HepG2 (cell line): ENCODE measurements around the gene GLDC. TPM values are rescaled to one million over a fixed set of nuclear protein-coding genes. Genes with fewer than 3 reads are reported as not detected.

Experiments
- ATAC-seq: fragments of 200-7000 bp; cut with Tn5 transposase; 3 replicates; pipeline ENCODE4 v1.9.1; 2020; ENCODE audit warnings: mild to moderate bottlenecking, moderate library complexity
- BruUV-seq: library from RNA; stranded (reverse); fragments of 400-500 nt; replicated peaks from 2 replicates; lab custom pipeline; 2021; lab: Mats Ljungman, UMichigan
- CTCF ChIA-PET: fragments of 300-600 bp; formaldehyde crosslinking; extraction: SDS; loops from one replicate; lab custom pipeline; 2021; ENCODE audit warnings: low total read pairs, inconsistent platforms, low intra/inter-chr PET ratio; lab: Yijun Ruan, JAX
- POLR2A ChIA-PET: fragments of 350-600 bp; sonication (Branson Sonifier 250); formaldehyde crosslinking; loops from one replicate; lab custom pipeline; 2020; ENCODE audit warnings: antibody characterized with exemption, inconsistent platforms; lab: Yijun Ruan, JAX
- DNase-seq: peaks from one replicate; pipeline ENCODE4 v3.0.0-alpha.2; 2015; ENCODE audit warnings: low spot score
- FAIRE-seq: peaks from 3 replicates; lab custom pipeline; 2011; peaks lifted over from hg19 to GRCh38; lab: Jason Lieb, UNC
- H2AFZ ChIP-seq: one replicate; pipeline ENCODE4 v1.6.1; 2011; ENCODE audit warnings: low read length, inconsistent platforms
- H3K27ac ChIP-seq: fragments of 300-600 bp; 3 replicates; pipeline ENCODE4 v1.8.0; 2011; ENCODE audit warnings: mixed run types, mild to moderate bottlenecking, mixed read lengths, low read length, inconsistent platforms; ENCODE audit not compliant: insufficient read depth; ENCODE audit errors: extremely low read length
- H3K27me3 ChIP-seq, 2 experiments: fragments of 200-600 bp in 1 of 2; 2 replicates in 1 of 2; 3 replicates in 1 of 2; pipeline versions ENCODE4 v1.6.0 to v1.8.0; 2011; ENCODE audit warnings: low read length in 2 of 2, mild to moderate bottlenecking in 2 of 2, moderate library complexity in 2 of 2, inconsistent platforms in 1 of 2; ENCODE audit not compliant: insufficient read depth in 2 of 2, control insufficient read depth in 1 of 2
- H3K36me3 ChIP-seq, 2 experiments: fragments of 200-600 bp in 1 of 2; replicated peaks in 1 of 2; 2 replicates in 1 of 2; 3 replicates in 1 of 2; pipeline versions ENCODE4 v1.5.1 to v1.8.0; 2011; ENCODE audit warnings: low read length in 2 of 2, inconsistent platforms in 1 of 2; ENCODE audit not compliant: insufficient read depth in 2 of 2, control insufficient read depth in 1 of 2
- H3K4me1 ChIP-seq: 2 replicates; pipeline ENCODE4 v1.5.1; 2012; ENCODE audit warnings: low read length, inconsistent platforms; ENCODE audit not compliant: insufficient read depth
- H3K4me2 ChIP-seq: 2 replicates; pipeline ENCODE4 v1.6.0; 2011; ENCODE audit warnings: low read depth, low read length, inconsistent platforms
- H3K4me3 ChIP-seq, 3 experiments: fragments of 200-600 bp in 1 of 3; sonication (generic), shearing (Covaris generic) in 1 of 3; replicated peaks in 1 of 3; 2 replicates each; pipeline ENCODE4 v1.5.1; 2011 to 2016; ENCODE audit warnings: low read length in 3 of 3, inconsistent platforms in 2 of 3, low read depth in 2 of 3, mild to moderate bottlenecking in 2 of 3, control low read depth in 1 of 3, mixed read lengths in 1 of 3; ENCODE audit not compliant: insufficient read depth in 1 of 3
- H3K79me2 ChIP-seq: one replicate; pipeline ENCODE4 v1.6.1; 2011; ENCODE audit warnings: low read length, inconsistent platforms; ENCODE audit not compliant: insufficient read depth
- H3K9ac ChIP-seq: 2 replicates; pipeline ENCODE4 v1.6.0; 2011; ENCODE audit warnings: mild to moderate bottlenecking, low read depth, low read length, inconsistent platforms; ENCODE audit not compliant: insufficient read depth
- H3K9me3 ChIP-seq: 2 replicates; pipeline ENCODE4 v1.5.1; 2012; ENCODE audit warnings: mild to moderate bottlenecking, low read length
- H4K20me1 ChIP-seq: 2 replicates; pipeline ENCODE4 v1.6.0; 2011; ENCODE audit warnings: inconsistent platforms, mild to moderate bottlenecking, low read length, moderate library complexity; ENCODE audit not compliant: insufficient read depth
- FOXC1 ChIP-seq: sonication (generic); formaldehyde crosslinking; IDR thresholded peaks from 2 replicates; pipeline ENCODE4 v1.8.0; 2022; ENCODE audit warnings: mild to moderate bottlenecking, missing genetic modification reagents, borderline replicate concordance
- FOXK2 ChIP-seq: fragments of 450-650 bp; IDR thresholded peaks from 2 replicates; pipeline ENCODE4 v1.6.1; 2016
- GATAD2A ChIP-seq: IDR thresholded peaks from 2 replicates; pipeline ENCODE4 v1.6.1; 2016
- HIVEP1 ChIP-seq: sonication (generic); formaldehyde crosslinking; IDR thresholded peaks from 2 replicates; pipeline ENCODE4 v1.4.0; 2020; ENCODE audit warnings: mild to moderate bottlenecking, missing genetic modification reagents
- HMG20A ChIP-seq: IDR thresholded peaks from 2 replicates; pipeline ENCODE4 v1.6.1; 2016; ENCODE audit warnings: borderline replicate concordance
- JUN ChIP-seq: sonication (generic); formaldehyde crosslinking; IDR thresholded peaks from 2 replicates; pipeline ENCODE4 v1.4.0; 2020; ENCODE audit warnings: mild to moderate bottlenecking, missing genetic modification reagents
- KAT8 ChIP-seq: IDR thresholded peaks from 2 replicates; pipeline ENCODE4 v1.6.1; 2016; ENCODE audit warnings: missing genetic modification reagents, missing compliant biosample characterization
- KLF13 ChIP-seq: sonication (generic); formaldehyde crosslinking; IDR thresholded peaks from 2 replicates; pipeline ENCODE4 v1.4.0; 2020; ENCODE audit warnings: mild to moderate bottlenecking, missing genetic modification reagents
- NR2F2 ChIP-seq: IDR thresholded peaks from 2 replicates; pipeline ENCODE4 v1.6.1; 2012; ENCODE audit warnings: low read depth, inconsistent platforms, borderline replicate concordance
- NR2F6 ChIP-seq, 2 experiments: IDR thresholded peaks; 2 replicates each; pipeline ENCODE4 v1.6.1; 2016; ENCODE audit warnings: antibody characterized with exemption in 1 of 2, mild to moderate bottlenecking in 1 of 2
- RXRA ChIP-seq: sonication (generic); formaldehyde crosslinking; IDR thresholded peaks from 2 replicates; pipeline ENCODE4 v1.5.1; 2020; ENCODE audit warnings: missing genetic modification reagents
- SMYD3 ChIP-seq: sonication (generic); formaldehyde crosslinking; IDR thresholded peaks from 2 replicates; pipeline ENCODE4 v1.8.1; 2023; ENCODE audit warnings: mild to moderate bottlenecking, missing genetic modification reagents
- TEAD3 ChIP-seq: optimal IDR thresholded peaks from 2 replicates; pipeline ENCODE3; 2016; ENCODE audit warnings: borderline replicate concordance
- THAP11 ChIP-seq: IDR thresholded peaks from 2 replicates; pipeline ENCODE4 v1.6.1; 2016; ENCODE audit warnings: missing biosample characterization, missing genetic modification reagents
- THAP8 ChIP-seq: sonication (generic); formaldehyde crosslinking; IDR thresholded peaks from 2 replicates; pipeline ENCODE4 v1.5.1; 2020; ENCODE audit warnings: missing genetic modification reagents, mild to moderate bottlenecking, borderline replicate concordance
- ZHX1 ChIP-seq: sonication (generic); formaldehyde crosslinking; IDR thresholded peaks from 2 replicates; pipeline ENCODE4 v1.8.1; 2022; ENCODE audit warnings: low read depth, mild to moderate bottlenecking, missing genetic modification reagents
- ZNF782 ChIP-seq: sonication (generic); formaldehyde crosslinking; IDR thresholded peaks from 2 replicates; pipeline ENCODE4 v1.4.0; 2020; ENCODE audit warnings: missing genetic modification reagents, mild to moderate bottlenecking, borderline replicate concordance
- WGBS: methylation state at CpG from one replicate; pipeline ENCODE4 v1.1.6; 2017; ENCODE audit warnings: low lambda C conversion rate; 5-methylcytosine and 5-hydroxymethylcytosine counted together
- in situ Hi-C: cut with HindIII; loops from 2 replicates; pipeline ENCODE4 v1.10.0; 2017; ENCODE audit warnings: low pct_unique_long_range_greater_than_20kb; ENCODE audit not compliant: extremely low pct_ligation_motif_present
- intact Hi-C: fragments of 100-400 bp; cut with micrococcal nuclease; formaldehyde crosslinking; loops from one replicate; pipeline ENCODE4 v1.10.0; 2022; ENCODE audit not compliant: unreplicated experiment
- polyA plus RNA-seq, 8 experiments: library from polyadenylated mRNA; depleted of rRNA in 3 of 8; stranded (reverse) in 7 of 8; unstranded in 1 of 8; fragments of >200 nt; fragmentation: Illumina TruSeq in 4 of 8; extraction: Trizol in 4 of 8; gene quantifications; 2 replicates each; pipeline versions ENCODE4 v1.2.1 to v1.2.3, GENCODE V29; 2011 to 2016; ENCODE audit warnings: low read depth in 4 of 8, missing spikeins in 1 of 8, mixed read lengths in 1 of 8; ENCODE audit not compliant: insufficient read depth in 1 of 8
- total RNA-seq, 5 experiments: library from RNA; depleted of rRNA; stranded (reverse); fragments of >200 nt; fragmentation: Illumina TruSeq; extraction: Trizol; gene quantifications; 2 replicates each; pipeline ENCODE4 v1.2.3, GENCODE V29; 2016; ENCODE audit warnings: low read depth in 1 of 5
- TF ChIP-seq, protein P1 (sequence below): sonication (generic); formaldehyde crosslinking; IDR thresholded peaks from 2 replicates; pipeline ENCODE4 v1.4.0; 2020; ENCODE audit warnings: mild to moderate bottlenecking, low read depth, missing genetic modification reagents

GLDC gene
- total and polyA plus RNA-seq, 2 of the 13 experiments (the other 11 are each of a cell fraction or from before 2014, with no cell fraction given): 59.3 to 115 TPM

GRCh38 chr9:6592231-6592630, 53.3 kb downstream of the GLDC start (continued):
- TF ChIP-seq HMG20A (CRISPR knock-in tag) (peak; percentile 27; the same call in 1 of the 2 replicates), NR2F6 (IDR thresholded peaks at IDR 0.05) (peak; percentile 38; the same call in 1 of the 2 replicates), NR2F6 (CRISPR knock-in tag; IDR thresholded peaks at IDR 0.05) (no peak), GATAD2A (CRISPR knock-in tag) (0 out of 2 replicates have a peak, but pooled peaks have one; percentile 20), TEAD3 (peak; percentile 54), JUN (CRISPR knock-in tag) (no peak), HIVEP1 (no peak), NR2F2 (peak; percentile 37; the same call in 1 of the 2 replicates), KLF13 (CRISPR knock-in tag) (no peak), KAT8 (CRISPR knock-in tag) (0 out of 2 replicates have a peak, but pooled peaks have one; percentile 19), SMYD3 (CRISPR knock-in tag) (no peak)
- TF ChIP-seq, protein P1, sequence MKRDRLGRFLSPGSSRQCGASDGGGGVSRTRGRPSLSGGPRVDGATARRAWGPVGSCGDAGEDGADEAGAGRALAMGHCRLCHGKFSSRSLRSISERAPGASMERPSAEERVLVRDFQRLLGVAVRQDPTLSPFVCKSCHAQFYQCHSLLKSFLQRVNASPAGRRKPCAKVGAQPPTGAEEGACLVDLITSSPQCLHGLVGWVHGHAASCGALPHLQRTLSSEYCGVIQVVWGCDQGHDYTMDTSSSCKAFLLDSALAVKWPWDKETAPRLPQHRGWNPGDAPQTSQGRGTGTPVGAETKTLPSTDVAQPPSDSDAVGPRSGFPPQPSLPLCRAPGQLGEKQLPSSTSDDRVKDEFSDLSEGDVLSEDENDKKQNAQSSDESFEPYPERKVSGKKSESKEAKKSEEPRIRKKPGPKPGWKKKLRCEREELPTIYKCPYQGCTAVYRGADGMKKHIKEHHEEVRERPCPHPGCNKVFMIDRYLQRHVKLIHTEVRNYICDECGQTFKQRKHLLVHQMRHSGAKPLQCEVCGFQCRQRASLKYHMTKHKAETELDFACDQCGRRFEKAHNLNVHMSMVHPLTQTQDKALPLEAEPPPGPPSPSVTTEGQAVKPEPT (CRISPR knock-in tag): no peak

DNA sequence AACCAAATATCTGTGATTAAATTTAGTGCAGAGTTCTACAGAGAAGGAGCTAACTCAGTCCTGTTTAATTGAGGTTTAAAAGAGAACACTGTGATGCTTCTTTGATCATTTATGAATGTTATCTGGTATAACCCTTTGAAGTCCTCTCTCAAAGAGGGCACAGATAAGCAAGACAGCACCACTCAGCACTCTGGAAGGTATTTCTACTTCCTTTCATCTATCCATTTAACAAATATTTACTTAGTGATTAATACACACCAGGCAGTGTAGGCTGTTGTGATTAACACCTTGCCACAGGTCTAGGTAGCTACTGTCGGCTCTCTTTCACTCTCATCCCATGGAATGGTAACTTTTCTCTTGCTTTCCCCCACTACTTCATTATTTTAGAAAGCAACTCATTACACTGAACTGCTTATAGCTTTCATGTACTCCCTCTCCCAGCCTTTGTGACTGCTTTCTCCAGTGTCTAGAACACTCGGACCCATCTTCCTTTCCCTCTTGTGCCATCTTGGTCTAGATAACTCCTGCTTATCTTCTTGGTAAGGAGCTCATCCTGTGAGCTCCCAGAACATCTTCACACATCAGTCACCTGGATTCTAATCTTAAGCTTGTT, 54.7 kb downstream of the GLDC start:
- TSS peak; percentile 24 for BruUV-seq
- H3K9ac ChIP-seq: peak overlapping the region; percentile 48
- H3K9me3 ChIP-seq: no peaks in the 10 kb centered on the region
- DNase-seq: peak; percentile 98
- no peak overlapping the region; a peak in 1 of 6 replicates for H3K4me3 ChIP-seq
- POLR2A ChIA-PET: interaction anchor here (0.8 to 2.8 kb wide), 18 partner anchors 13 to 198 kb away, joined by 3 to 32 read pairs (median 6); partner anchors contain the start of genes GLDC and KDM4C
- no peaks in the 10 kb centered on the region for H3K27me3 ChIP-seq
- H3K36me3 ChIP-seq: peaks cover 20 to 46% of the 10 kb centered on the region in 2 experiments
- peak overlapping the region; percentile 59 for H3K4me2 ChIP-seq
- intact Hi-C loops: loop anchor here (1.0 to 5.0 kb wide), 3 partner anchors 41 to 74 kb away; partner anchors contain the start of gene GLDC
- H3K4me1 ChIP-seq: peaks cover 46% of the 10 kb centered on the region
- H2AFZ ChIP-seq: no peak overlapping the region
- H3K27ac ChIP-seq: peak overlapping the region; percentile 83
- peak; percentile 92 for FAIRE-seq
- WGBS: 4% methylated on average over 2 of the region's 2 CpGs
- no peaks in the 10 kb centered on the region for H4K20me1 ChIP-seq
- no peaks in the 10 kb centered on the region for H3K79me2 ChIP-seq
- peak; percentile 99 for ATAC-seq
- CTCF ChIA-PET: no interaction called here
- in situ Hi-C loops: no loop called here
- TF ChIP-seq FOXC1 (CRISPR knock-in tag): no peak
- TF ChIP-seq THAP11 (CRISPR knock-in tag): 0 out of 2 replicates have a peak, but pooled peaks have one; percentile 28
- TF ChIP-seq FOXK2: 0 out of 2 replicates have a peak, but pooled peaks have one; percentile 13
- TF ChIP-seq ZHX1 (CRISPR knock-in tag): no peak
- TF ChIP-seq RXRA (CRISPR knock-in tag): peak; percentile 31; the same call in 1 of the 2 replicates
- TF ChIP-seq ZNF782 (CRISPR knock-in tag): no peak
- TF ChIP-seq THAP8 (CRISPR knock-in tag): no peak
